HEK293T (cell line): ENCODE measurements around the gene AGBL1.

Experiments used
- CTCF ChIA-PET: fragments of 350-600 bp; formaldehyde crosslinking; extraction: SDS; loops from one replicate; lab custom pipeline; 2021; ENCODE audit warnings: antibody characterized with exemption, inconsistent platforms; lab: Yijun Ruan, JAX
- POLR2A ChIA-PET: fragments of 350-600 bp; formaldehyde crosslinking; extraction: SDS; loops from one replicate; lab custom pipeline; 2020; ENCODE audit warnings: antibody characterized with exemption, inconsistent platforms; lab: Yijun Ruan, JAX
- DNase-seq: peaks from one replicate; pipeline ENCODE4 v3.0.0; 2012; ENCODE audit warnings: mixed read lengths; ENCODE audit errors: extremely low spot score
- ARNT ChIP-seq: fragments of 450-650 bp; IDR thresholded peaks from 2 replicates; pipeline ENCODE4 v1.6.1; 2017; ENCODE audit warnings: mild to moderate bottlenecking
- BHLHE40 ChIP-seq: fragments of 450-650 bp; IDR thresholded peaks from 2 replicates; pipeline ENCODE4 v1.6.1; 2016; ENCODE audit warnings: mild to moderate bottlenecking, moderate library complexity, borderline replicate concordance
- CTBP1 ChIP-seq: fragments of 450-650 bp; IDR thresholded peaks from 2 replicates; pipeline ENCODE4 v1.6.1; 2016; ENCODE audit warnings: borderline replicate concordance
- ELF4 ChIP-seq: fragments of 450-650 bp; IDR thresholded peaks from 2 replicates; pipeline ENCODE4 v1.6.1; 2017; ENCODE audit warnings: antibody characterized with exemption
- FOXA1 ChIP-seq: fragments of 450-650 bp; IDR thresholded peaks from 2 replicates; pipeline ENCODE4 v1.6.1; 2016; ENCODE audit warnings: mild to moderate bottlenecking
- FOXK2 ChIP-seq: fragments of 450-650 bp; IDR thresholded peaks from 2 replicates; pipeline ENCODE4 v1.6.1; 2016; ENCODE audit warnings: mild to moderate bottlenecking
- FOXM1 ChIP-seq: fragments of 450-650 bp; IDR thresholded peaks from 2 replicates; pipeline ENCODE4 v1.6.1; 2017; ENCODE audit warnings: mild to moderate bottlenecking, borderline replicate concordance
- HDGF ChIP-seq: fragments of 450-650 bp; IDR thresholded peaks from 2 replicates; pipeline ENCODE4 v1.6.1; 2017; ENCODE audit warnings: antibody characterized with exemption, borderline replicate concordance
- L3MBTL2 ChIP-seq: fragments of 450-650 bp; conservative IDR thresholded peaks from 2 replicates; pipeline ENCODE4 v1.6.1; 2016; ENCODE audit warnings: mild to moderate bottlenecking
- LEF1 ChIP-seq: fragments of 450-650 bp; IDR thresholded peaks from 2 replicates; pipeline ENCODE4 v1.6.1; 2017; ENCODE audit warnings: mild to moderate bottlenecking, borderline replicate concordance
- NFRKB ChIP-seq: fragments of 450-650 bp; IDR thresholded peaks from 2 replicates; pipeline ENCODE4 v1.6.1; 2016; ENCODE audit warnings: mild to moderate bottlenecking, moderate library complexity
- SP1 ChIP-seq: fragments of 450-650 bp; IDR thresholded peaks from 2 replicates; pipeline ENCODE4 v1.6.1; 2017
- SUZ12 ChIP-seq: fragments of 450-650 bp; IDR thresholded peaks from 2 replicates; pipeline ENCODE4 v1.6.1; 2016; ENCODE audit warnings: mild to moderate bottlenecking
- TARDBP ChIP-seq: fragments of 450-650 bp; IDR thresholded peaks from 2 replicates; pipeline ENCODE4 v1.6.1; 2016
- ZNF384 ChIP-seq: fragments of 450-650 bp; IDR thresholded peaks from 2 replicates; pipeline ENCODE4 v1.6.1; 2016
- TF ChIP-seq, protein P1 (sequence below): fragments of 450-650 bp; IDR thresholded peaks from 2 replicates; pipeline ENCODE4 v1.6.1; 2016

The AGBL1 gene

DNA sequence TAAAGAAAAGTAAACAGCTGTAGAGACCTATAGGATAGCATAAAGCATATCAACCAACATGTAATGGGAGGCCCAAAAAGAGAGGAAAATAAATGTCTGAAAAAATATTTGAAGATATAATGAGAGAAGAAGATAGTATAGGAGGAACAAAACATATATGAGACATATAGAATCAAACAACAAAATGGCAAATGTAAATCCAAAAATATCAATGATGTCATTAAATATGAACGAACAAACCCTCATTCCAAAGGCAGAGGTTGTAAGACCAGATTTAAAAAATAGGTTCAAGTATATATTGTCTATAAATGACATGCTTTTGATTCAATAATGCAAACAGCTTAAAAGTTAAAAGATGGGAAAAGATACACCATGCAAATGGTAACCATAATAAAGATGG, 470.4 kb downstream of the AGBL1 start:
- ChIA-PET CTCF (no interaction called here), POLR2A (no interaction called here)
- no peak for TF ChIP-seq FOXM1
- no peak for TF ChIP-seq ARNT
- no peak for TF ChIP-seq ZNF384
- no peak for TF ChIP-seq SUZ12
- TF ChIP-seq SP1: no peak
- TF ChIP-seq FOXK2: no peak
- TF ChIP-seq CTBP1: no peak
- TF ChIP-seq BHLHE40: no peak
- TF ChIP-seq, protein P1, sequence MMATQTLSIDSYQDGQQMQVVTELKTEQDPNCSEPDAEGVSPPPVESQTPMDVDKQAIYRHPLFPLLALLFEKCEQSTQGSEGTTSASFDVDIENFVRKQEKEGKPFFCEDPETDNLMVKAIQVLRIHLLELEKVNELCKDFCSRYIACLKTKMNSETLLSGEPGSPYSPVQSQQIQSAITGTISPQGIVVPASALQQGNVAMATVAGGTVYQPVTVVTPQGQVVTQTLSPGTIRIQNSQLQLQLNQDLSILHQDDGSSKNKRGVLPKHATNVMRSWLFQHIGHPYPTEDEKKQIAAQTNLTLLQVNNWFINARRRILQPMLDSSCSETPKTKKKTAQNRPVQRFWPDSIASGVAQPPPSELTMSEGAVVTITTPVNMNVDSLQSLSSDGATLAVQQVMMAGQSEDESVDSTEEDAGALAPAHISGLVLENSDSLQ: no peak
- no peak for TF ChIP-seq TARDBP
- TF ChIP-seq LEF1: no peak
- no peak for TF ChIP-seq ELF4
- DNase-seq: no peak

- no peak for DNase-seq
- no peak for TF ChIP-seq NFRKB
- TF ChIP-seq, protein P1: peak; percentile 80
- POLR2A ChIA-PET: no interaction called here
- CTCF ChIA-PET: interaction anchor here (0.6 kb wide), 1 partner anchor 62 kb away, joined by 3 read pairs; no protein-coding TSS in a partner anchor
These were observed 473.4 kb downstream of the AGBL1 start for GRCh38 chr15:86553108-86553507.

GRCh38 chr15:86555098-86555497, 475.4 kb downstream of the AGBL1 start:
- POLR2A ChIA-PET: interaction anchor here (0.8 to 2.6 kb wide), 10 partner anchors 20 to 391 kb away, joined by 3 to 14 read pairs (median 4); no protein-coding TSS in a partner anchor
- no peak for TF ChIP-seq L3MBTL2
- TF ChIP-seq, protein P1: peak; percentile 92
- CTCF ChIA-PET: interaction anchor here (0.9 to 2.0 kb wide), 6 partner anchors 11 to 251 kb away, joined by 3 to 9 read pairs (median 3); no protein-coding TSS in a partner anchor
- DNase-seq: no peak

GRCh38 chr15:86555939-86556338, 476.3 kb downstream of the AGBL1 start:
- CTCF ChIA-PET: interaction anchor here (0.6 to 1.3 kb wide), 6 partner anchors 12 to 1157 kb away, joined by 3 to 5 read pairs (median 3); no protein-coding TSS in a partner anchor
- DNase-seq: peak; percentile 11
- POLR2A ChIA-PET: interaction anchor here (0.6 to 2.6 kb wide), 11 partner anchors 11 to 873 kb away, joined by 3 to 14 read pairs (median 4); no protein-coding TSS in a partner anchor
- TF ChIP-seq FOXA1: 0 out of 2 replicates have a peak, but pooled peaks have one; percentile 13
- TF ChIP-seq FOXM1: no peak
- TF ChIP-seq CTBP1: peak; percentile 97
- peak; percentile 99 for TF ChIP-seq ARNT
- TF ChIP-seq, protein P1: peak; percentile 96
- TF ChIP-seq L3MBTL2: no peak
- no peak for TF ChIP-seq SUZ12

DNA sequence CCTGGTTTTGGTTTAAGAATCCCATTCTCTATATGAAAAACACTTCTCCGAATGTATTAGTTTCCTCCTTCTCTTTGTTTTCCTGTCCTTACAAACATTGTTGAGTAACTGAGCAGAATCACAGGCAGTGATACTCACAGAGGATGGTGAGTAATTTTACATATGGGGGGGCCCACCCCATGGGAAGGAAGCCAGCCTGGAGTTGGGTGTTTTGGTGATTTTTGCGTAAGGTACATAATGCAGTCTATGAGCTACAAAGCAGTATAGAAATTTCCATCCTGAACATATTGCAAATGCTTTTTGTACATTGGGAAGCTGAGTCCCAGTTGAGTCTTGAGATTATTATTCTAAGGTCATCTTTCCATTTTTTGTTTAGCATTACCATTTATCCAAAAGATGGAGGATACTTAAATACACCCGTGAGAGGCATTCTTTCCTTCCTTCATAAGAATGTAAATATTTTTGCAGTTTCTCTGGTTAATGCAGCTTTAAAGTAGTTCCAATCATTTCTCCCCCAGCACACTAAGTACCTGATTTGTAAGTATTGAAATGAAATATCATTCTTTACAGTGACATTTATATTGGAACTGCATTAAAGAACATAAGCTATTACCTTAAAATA, 476.8 kb downstream of the AGBL1 start:
- CTCF ChIA-PET: interaction anchor here (0.6 to 1.4 kb wide), 6 partner anchors 12 to 1157 kb away, joined by 3 to 6 read pairs (median 3); no protein-coding TSS in a partner anchor
- TF ChIP-seq, protein P1: no peak
- TF ChIP-seq NFRKB (no peak), SP1 (no peak), ZNF384 (no peak), TARDBP (no peak), HDGF (no peak)

DNA sequence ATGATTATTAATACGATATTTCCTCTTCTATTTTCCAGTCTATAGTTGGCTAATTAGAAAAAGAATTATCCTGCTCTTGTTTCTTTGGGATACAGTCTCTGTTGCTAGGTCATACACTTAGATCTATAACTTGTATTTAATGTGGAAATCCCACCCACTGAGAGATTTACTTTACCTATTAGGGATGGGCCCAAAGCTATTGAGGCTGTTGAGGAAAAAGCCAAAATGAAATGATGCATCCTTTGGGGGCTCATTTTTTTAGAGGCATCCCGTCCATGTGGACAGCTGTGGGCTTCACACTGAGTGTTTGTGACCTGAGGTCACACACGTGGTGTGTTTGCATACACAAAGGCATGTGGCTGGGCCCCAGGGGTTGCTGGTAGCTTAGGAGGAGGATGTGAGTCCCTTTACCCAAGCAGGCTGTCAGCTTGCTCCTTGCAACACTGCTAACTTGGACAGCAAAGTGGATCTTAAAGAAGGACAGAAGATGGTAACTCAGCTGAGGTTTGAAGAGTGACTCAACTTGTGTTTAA, 477.4 kb downstream of the AGBL1 start:
- no peak for DNase-seq
- CTCF ChIA-PET: interaction anchor here (0.6 to 1.4 kb wide), 4 partner anchors 55 to 186 kb away, joined by 3 to 6 read pairs (median 3); no protein-coding TSS in a partner anchor
- TF ChIP-seq LEF1: no peak
- TF ChIP-seq ZNF384: no peak
- POLR2A ChIA-PET: interaction anchor here (1.6 to 2.3 kb wide), 2 partner anchors 9 to 67 kb away, joined by 4 to 14 read pairs; no protein-coding TSS in a partner anchor

More for the DNA sequence above, 476.8 kb downstream of the AGBL1 start:
- POLR2A ChIA-PET: interaction anchor here (0.6 to 2.6 kb wide), 7 partner anchors 10 to 874 kb away, joined by 3 to 14 read pairs (median 6); no protein-coding TSS in a partner anchor
- no peak for DNase-seq
